Left renal pelvis (tissue), 4 donors: ENCODE results near the gene PRR33. TPM values are rescaled to one million over a fixed set of nuclear protein-coding genes. Genes with fewer than 3 reads are reported as not detected.

Source experiments
- DNase-seq, 4 donors: peaks; one replicate each; pipeline ENCODE4 v3.0.0-alpha.2; 2013; ENCODE audit warnings: low read depth in 4 of 4, low spot score in 3 of 4
- polyA plus RNA-seq, 4 donors: library from polyadenylated mRNA; unstranded; fragments of 120-200 nt; gene quantifications; one replicate each; pipeline ENCODE4 v1.2.1, GENCODE V29; 2013; ENCODE audit not compliant: insufficient read length in 4 of 4

PRR33 gene
- polyA plus RNA-seq, 4 donors, result 0.04 to 0.26 (median 0.17) TPM

DNA sequence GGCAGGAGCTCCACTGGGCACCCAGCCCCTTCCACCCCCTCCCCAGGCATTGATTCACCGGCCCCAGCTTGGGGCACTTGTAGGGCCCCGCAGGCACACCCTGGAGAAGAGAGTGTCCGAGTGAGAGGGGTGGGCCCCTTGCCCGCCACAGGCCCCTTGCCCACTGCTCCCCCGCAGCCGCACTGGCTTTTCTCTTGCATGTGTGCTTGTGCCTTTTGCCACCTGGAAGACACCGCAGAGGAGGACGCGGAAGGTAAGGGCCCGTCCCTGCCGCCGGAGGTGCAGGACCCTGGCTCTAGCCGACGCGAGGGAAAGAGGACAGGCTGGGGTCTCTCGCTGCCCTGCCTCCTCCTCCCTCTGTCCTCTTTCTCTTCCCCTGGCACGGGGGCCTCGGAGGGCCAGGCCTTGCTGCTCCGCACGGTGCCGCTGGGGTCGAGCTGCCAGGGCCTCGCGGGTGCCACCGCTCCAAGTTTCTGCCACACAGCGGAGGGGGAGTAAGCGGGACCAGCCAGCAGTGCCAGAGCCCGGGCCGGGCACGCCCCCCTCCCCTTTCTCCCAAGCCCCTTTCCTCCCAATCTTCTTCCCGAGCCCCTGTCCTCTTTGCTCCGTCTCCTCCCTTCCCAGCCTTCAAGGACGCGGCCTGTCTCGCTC lies 37.3 kb upstream of the PRR33 start:
- no peak for DNase-seq

DNA sequence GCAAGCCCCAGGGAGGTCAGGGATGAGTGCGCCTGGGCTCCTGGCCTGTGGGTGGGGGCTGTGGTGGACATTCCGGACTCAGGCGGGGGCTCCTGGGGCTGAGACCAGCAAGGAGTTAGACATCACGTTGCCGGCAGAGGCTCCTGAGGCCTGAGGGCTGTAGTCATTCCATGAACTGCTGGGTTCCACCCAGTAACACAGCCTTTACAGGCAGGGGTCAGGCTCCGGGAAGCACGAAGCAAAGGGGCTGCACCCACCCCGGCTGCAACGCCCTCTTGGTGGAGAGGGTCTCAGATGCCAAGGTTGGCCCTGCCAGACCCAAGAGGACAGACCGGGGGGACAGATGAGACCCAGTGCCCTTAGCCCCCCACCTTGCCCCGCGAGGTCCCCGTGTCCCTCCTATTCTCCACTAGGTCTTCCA lies 36.8 kb upstream of the PRR33 start:
- no peak for DNase-seq

DNA sequence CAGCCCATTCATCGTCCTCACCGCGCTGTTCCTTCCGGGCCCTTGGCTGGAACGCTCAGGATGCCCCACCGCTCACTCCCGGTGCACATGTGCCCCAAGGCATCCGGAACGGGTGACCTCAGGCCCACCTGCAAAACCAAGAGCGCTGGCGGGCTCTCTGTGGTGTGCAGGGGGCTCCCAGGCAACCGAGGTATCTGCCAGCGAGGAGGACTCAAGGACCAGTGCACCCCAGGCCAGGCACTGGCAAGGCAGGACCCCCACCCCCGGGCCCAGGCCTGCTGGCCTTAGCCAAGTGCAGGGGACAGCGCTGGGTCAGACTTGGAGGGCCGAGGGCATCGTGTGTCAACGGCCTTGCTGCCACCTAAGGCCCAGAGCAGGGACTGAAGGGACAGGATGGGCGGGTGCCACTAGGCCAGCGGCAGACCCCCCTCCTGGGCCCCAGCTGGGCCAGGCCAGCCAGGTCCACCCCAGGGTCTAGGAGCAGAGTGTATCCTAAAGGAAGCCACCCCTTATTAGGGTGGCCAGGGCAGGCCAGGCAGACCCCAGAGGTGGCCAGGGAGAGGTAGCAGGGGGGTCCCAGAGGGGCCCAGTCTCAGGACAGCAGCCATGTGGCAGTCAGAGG lies 36.3 kb upstream of the PRR33 start:
- DNase-seq, result no peak

GRCh38 chr11:1927026-1927847 lies 35.5 kb upstream of the PRR33 start:
- DNase-seq, result no peak

GRCh38 chr11:1926156-1927025 lies 34.7 kb upstream of the PRR33 start:
- DNase-seq, result no peak

DNA sequence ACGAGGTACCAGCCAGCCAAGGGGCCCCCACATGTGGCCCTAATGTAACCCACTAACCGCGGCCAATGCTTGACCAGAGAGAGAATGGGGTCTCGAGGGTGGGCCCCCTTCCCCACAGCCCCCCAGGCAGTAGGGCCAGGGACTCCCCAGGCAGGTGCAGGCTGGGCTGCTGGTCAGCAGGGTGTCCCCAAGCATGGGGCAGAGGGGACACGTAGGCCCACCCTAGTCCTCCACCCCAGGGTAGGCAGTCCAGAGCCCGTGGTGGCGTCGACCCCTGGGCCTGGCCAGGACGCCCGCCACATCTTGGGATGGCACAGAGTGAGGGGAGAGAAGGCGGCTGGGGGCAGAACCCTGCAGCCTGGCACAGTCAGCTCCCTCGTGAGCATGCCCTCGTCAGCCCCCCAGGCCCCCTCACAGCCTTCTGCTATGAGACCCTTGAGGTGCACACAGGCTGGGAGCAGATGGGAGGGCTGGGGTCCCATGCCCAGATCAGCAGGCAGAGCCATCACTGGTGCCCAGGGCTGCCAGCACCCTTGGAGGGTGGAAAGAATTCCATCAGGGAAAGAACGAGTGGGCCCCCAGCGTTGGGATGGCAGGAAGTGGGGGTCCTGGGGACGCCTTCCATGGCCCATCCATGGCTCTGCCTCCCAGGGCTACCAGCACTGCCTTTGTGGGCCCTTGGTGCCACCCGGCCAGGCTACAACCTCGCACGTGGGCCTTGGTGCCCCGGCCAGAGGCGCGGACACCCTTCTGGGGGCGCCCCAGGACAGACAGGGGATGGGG lies 33.9 kb upstream of the PRR33 start:
- DNase-seq, result no peak

GRCh38 chr11:1924646-1925372 lies 33.1 kb upstream of the PRR33 start:
- no peak for DNase-seq

- no peak for DNase-seq
These were observed 32.5 kb upstream of the PRR33 start for GRCh38 chr11:1924181-1924580.

DNA sequence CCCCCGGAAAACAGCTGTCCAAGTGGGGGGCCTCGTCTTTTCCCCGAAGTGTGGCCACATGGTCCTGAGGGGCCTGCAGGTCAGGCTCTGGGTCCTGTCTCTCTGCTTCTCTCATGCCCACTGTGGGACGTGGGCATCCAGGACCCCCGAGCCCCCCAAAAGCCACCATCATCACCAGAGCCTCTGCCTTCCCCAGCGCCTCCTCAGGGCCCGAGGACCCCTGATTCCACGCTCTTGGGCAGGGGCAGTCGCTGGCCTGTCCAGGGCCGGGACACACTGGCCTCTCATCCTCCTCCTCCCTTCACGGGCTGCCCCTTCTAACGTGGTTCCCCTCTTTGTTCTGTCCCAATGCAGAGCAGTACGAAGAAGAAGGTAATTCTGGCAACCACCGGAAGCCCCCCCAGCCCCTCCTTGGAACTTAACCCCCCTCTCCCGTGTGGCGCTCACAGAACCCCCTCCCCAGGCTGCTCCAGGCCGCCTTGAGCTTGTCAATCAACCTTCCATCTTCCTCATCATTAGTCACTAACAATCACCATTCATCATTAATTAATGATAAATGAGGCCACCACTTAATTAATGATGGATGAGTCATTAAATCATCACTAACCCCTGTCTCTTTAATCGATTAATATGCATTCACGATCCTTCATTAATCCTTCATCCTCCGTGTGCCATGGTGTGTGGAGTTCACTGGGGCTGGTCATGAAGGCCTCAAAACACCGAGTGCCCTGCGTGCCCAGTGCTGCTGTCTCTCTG lies 31.7 kb upstream of the PRR33 start:
- no peak for DNase-seq

- DNase-seq, result no peak
These were observed 30.9 kb upstream of the PRR33 start for GRCh38 chr11:1922481-1923081.

DNA sequence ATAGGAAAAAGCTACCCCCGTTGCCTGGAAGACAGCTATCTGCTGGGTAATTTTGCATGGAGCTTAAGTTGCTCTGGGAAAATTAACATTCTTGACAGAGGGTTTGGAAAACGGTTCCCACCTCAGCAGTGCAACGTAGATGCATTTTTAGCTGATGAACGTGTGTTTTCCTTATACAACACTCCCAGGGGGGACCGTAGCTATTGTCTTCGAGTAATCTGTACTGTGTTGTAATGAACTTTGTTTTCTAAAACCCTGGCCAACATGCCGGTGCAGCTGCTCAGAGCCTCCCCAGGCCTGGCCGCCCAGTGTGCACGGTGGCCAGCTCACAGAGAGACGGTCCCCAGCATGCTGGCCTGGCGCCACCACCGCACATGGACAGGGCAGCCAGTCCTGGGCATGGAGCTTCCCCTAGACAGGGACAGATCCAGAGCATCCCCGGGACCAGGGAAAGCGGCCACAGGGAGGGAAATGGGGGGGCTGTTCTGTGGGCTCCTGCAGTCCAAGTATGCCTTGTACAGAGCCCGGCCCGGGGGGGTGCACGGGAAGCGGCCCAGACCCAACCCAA lies 30.0 kb upstream of the PRR33 start:
- no peak for DNase-seq

GRCh38 chr11:1920909-1921573 lies 29.3 kb upstream of the PRR33 start:
- no peak for DNase-seq

DNA sequence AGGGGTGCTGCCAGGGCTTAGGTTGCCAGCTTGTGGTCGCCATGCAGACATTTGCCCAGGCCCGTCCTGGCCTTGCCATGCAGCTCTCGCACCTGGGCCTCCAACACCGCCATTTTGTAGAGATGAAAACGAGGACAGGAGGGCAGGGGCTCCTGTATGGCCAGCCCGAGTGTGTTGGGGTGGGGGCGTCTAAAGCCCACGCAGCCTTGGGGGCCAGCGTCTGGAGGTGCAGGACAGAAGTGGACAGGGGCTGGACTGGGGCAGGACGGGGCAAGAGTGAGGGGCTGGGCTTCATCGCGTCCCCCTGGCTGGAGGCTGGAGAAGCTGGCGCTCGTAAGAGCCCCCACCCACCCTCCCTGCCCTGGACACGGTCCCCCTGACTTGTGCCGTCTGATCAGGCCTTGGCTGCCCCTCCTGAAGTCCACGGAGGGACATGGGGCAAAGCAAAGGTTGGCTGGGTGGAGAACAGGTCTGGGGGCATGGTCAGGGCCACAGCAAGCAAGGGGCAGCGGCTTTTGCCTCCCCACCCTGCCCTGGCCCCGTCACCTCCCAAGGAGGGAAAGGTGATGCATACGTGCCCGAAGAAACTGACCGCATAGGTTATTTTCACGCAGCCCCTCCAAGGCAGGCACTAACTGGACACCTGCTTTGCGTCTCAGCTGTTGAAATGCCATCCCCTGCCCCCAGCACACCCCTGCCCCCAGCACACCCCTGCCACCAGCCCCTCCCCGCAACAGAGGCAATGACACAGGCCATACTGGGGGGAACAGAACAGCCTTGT lies 28.6 kb upstream of the PRR33 start:
- DNase-seq, result no peak

GRCh38 chr11:1919391-1920127 lies 27.9 kb upstream of the PRR33 start, which contains the start of gene TNNT3:
Gene TNNT3, plus strand, starts transcription at chr11:1919703. Its CDS starts 3,172 bp downstream, at chr11:1922875.
- DNase-seq, result no peak

GRCh38 chr11:1918436-1919315 lies 27.0 kb upstream of the PRR33 start:
- DNase-seq, result no peak
